GM21526 (cell line): ENCODE results near the gene SLIT3.
"Not testable (repeated sequence)": the region's sequence is repeated elsewhere in the genome, so short reads cannot be mapped to it uniquely, and the experiment has no call there.

ENCODE experiments used
- ATAC-seq: cut with Tn5 transposase; IDR thresholded peaks from one replicate; pipeline ENCODE4 v1.9.1; 2021; ENCODE audit warnings: moderate library complexity; ENCODE audit not compliant: unreplicated experiment, low FRiP score

SLIT3 gene

GRCh38 chr5:169119288-169120048, 181.5 kb downstream of the SLIT3 start:
- no peak for ATAC-seq

- ATAC-seq = no peak
Measured at GRCh38 chr5:169116961-169117461, 183.9 kb downstream of the SLIT3 start.

DNA sequence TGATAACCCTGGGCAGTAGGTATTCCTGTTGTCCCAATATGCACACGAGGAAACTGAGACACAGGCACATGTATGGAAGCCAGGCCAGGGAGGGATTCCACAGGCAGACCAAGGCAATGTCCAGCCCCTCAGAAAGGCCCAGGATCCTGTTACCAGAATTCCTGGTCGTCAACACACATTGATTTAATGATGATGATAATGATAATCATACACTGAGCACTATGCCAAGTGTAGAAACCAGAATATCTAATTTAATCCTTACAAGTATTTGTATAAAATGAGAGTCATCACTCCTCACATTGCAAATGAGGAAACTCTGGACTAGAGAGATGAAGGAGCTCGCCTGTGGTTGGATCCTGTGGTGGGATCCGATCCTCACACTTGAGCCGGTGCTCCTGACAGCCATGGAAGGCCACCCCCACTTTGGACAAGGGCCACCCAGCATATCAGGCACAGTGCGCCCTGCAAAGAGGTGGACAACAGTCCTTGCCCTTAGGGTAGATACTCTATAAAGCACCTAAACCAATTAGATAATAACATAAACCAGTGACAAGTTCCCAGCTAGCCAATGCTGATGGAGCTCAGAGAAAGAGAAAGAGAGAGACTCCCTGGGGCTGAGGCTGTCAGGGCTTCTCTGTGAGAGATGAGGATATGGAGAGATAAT, 185.3 kb downstream of the SLIT3 start:
- no peak for ATAC-seq

DNA sequence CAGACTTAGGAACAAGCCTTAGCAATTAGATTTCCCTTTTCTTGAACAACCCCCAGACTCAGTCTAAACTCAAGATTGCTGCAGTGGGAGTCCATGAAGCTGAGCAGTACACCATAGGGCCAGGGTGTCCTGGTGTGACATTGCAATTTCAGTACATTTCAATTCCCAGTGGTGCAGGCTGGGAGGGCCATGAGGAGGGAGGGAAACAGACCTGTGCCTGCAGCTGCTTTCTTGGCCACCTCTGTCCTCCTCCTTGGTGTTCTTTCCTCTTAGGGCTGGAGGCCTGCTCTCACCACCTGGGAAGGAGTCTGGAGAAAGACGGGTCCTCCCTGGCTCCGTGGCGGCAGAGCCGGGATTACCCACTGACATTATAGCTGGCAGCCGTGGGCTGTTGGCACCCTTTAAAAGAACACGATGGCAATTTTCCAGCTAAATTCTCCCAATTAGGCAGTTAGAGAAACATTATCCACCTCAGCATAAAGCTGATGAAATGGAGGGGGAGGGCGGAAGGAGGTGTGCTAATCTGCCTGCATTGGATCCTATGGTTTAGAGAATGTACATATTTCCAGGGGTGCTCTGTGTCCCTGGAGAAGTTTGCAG, 186.4 kb downstream of the SLIT3 start:
- ATAC-seq = no peak

DNA sequence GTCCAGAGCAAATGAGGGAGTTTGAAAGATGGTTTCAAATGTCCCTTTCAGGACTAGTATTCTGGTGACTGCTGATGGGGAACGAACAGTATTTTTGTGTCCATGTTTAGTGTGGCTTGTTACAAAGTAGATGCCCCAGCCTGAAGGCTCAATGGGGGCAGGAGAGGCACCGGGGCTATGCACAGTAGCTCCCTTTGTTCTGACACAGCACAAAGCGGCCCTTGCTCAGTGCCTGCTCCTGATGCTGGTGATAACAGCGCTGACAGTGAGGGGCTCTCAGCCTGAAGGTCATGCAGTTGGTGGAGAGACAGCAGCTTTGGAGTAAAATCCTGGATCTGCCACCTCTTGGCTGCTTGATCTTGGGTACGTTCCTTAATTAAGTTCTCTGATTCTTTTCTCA, 188.9 kb downstream of the SLIT3 start:
- no peak for ATAC-seq

- ATAC-seq = no peak
Measured at GRCh38 chr5:169106911-169107706, 193.8 kb downstream of the SLIT3 start.

DNA sequence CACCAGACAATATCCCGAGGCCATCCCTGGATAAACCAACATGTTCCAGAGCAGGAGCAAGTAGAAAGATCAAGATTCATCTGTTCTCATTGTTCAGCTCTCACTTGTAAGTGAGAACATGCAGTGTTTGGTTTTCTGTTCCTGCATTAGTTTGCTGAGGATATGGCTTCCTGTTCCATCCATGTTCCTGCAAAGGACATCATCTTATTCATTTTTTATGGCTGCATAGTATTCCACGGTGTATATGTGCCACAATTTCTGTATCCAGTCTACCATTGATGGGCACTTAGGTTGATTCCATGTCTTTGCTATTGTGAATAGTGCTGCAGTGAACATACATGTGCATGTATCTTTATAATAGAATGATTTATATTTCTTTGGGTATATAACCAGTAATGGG, 195.4 kb downstream of the SLIT3 start:
- not testable (repeated sequence) for ATAC-seq

DNA sequence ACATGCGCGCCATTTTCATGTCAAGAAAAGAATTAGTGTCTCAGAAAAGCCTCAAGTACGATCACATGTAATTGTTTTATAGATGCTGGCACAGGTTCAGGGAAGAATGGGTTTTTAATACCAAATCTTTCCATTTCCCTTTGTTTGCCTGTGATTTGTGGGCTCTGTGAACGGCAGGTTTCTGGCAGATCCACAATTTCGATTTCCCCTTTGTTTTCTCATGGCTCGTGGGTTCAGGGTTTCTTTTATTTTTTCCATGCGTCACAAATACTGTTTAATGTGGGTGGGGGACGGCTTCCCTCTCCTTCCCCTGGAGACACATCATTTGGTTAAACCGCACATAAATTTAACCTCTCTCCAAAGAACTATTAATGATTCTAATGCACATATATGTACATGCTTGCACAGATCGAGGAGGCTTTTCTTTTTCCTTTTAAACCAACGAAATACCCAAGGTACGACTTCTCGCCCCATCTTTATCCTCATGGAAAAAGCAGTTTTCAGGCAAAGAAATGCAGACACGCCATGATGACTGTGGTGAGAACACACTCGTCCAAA, 195.9 kb downstream of the SLIT3 start:
- ATAC-seq = no peak

- no peak for ATAC-seq
Measured at GRCh38 chr5:169103586-169104181, 197.3 kb downstream of the SLIT3 start.

DNA sequence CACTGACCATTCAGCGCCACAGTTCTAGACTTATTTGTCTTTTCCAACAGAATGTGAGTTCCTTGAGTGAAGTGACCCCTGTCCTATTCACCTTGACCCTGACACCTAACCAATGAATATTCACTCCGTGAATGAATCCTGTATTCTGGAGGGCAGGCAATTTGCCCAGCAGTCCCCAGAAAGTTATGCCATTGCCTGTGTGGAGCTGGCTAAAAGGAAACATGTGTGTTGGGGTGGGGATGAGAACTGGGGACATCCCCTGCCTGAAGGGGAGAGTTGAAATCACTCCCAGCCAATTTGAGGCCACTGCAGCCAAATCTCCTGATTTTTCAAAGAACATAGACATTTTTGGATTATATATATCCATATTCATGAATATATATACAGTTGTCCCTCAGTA, 199.0 kb downstream of the SLIT3 start:
- ATAC-seq = no peak

DNA sequence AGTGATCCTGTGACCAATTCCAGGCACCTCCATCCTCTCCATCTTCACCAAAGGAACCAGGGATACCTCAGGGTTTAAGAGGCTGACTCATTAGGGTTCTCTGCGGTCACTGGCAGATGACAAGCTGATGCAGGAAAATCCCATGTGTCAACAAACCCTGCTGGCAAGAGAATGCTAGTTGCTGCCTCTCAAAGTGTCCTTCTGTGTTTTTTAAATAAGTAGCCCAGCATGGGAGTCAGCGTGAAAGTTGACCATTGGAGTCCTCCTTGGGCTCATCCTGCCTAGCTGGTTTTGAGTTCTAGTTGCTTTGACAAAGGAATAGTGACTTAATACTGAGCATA, 200.2 kb downstream of the SLIT3 start:
- ATAC-seq = no peak

DNA sequence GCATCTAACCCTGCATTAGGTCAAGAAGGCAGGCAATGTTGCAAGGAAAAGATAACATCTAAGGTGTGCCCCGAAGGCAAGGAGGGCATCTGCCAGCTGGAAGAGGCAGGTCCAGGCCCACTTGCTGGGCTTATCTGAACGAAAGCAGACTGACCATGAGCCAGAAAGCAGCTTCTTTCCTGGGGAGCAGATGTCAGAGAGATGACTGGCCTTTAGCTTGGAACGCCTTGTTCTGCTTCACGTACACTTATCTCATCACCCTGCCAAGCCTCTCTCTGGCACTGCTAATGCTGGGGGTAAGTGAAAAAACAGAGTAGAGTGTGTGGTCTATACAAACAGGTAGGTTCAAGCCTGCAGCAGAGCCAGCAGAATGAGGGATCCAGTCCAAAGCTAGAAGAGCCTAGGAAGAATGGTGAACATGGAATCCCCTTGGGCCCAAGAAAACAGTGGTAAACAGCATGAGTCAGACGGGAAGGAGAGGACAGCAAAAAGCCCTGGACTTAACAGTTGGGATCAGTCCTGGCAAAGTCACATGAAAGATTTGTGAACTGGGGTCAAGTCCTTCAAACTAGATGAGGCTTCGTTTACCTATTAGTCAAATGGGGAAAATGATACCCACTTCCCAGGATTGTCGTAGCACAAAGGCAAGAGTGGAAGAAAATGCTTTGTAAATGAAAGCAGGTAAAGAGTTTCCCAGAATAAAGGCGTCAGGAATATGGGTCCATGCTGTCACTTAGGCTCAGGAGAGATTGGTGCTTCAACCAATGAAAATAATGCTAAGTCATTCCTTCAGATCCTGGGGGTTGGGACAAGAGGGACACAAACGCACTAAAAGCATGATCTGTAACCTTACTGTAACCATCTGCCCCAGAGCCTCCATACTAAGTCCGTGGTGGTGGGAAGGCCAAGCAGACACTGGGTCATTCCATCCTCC, 200.9 kb downstream of the SLIT3 start:
- ATAC-seq = no peak

DNA sequence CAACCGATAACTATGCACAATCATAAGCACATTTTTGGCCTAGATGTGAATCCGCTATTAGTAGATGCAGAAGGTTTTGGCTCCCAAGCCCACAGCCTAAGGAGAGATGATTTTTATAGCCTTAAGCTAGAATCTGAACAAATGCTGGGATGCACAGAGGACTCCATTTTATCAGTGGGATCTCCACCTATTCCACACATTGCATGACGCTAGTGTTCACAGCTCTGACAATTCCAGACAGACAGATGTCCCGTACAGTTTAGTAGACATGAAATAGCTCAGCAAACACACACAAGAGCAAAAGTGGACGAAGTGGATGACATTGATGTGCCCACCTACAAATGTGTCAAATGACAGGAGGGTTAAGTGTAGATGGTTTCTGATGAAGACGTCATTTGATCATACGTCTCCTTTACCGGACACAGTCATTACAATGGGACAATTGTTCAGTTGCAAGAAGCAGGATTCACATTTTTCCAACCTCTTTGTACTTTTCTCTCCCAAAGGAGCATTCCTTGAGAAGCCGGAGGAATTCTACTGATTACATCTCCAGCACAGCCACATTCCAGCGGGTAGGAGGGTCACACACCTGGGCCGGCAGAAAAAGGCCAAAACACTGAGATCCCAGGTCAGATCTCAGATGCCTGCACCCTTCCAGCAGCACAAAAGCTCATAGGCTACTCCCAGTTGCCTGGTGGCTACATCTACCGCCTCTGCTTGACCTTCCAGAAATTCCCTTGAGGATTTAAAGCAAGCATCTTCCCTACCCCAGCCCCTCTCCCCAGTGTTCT, 202.4 kb downstream of the SLIT3 start:
- ATAC-seq = no peak

DNA sequence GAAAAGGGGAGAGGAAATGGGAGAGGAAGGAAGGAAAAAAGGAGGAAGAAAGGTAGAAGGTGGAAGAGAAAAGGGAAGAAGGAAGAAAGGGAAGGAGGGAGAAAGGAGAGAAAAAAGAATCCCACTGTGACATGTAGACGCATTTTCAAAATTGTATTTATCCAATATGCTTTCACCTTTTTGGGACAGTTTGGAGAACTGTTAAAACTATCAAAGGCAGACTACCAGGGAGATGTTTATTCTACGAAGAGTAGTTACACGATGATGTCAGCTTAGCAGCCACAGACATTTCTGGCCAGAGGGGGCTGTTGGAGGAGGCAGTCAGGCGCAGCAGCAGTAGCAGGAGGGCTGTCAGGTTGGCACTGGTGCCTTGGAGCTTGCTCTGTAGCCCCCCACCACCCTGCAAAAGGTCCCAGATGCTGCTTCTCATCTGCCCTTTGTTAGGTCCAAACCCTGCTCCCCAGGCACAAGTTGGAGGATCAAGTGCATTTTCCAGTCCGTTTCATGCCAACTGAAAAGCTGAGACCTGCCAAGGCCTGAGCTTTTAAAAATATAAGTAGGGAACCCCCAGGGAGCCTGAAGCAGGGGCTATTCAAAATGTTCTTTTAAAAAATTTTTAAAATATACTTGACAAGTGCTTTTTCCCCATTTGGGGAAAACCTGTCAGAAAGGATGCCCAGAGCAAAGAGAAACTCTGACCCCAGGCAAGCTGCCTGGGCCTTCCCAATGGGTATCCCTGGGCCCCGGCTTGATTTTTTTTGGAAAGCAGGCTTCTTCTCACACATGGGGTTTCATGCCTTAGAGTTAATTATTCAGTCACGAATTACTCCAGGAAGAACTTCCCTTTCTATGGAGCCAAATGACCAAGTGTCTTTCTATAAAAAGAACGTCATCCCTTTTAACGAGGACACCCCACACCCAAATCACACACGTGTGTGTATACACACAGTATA, 203.3 kb downstream of the SLIT3 start:
- no peak for ATAC-seq

DNA sequence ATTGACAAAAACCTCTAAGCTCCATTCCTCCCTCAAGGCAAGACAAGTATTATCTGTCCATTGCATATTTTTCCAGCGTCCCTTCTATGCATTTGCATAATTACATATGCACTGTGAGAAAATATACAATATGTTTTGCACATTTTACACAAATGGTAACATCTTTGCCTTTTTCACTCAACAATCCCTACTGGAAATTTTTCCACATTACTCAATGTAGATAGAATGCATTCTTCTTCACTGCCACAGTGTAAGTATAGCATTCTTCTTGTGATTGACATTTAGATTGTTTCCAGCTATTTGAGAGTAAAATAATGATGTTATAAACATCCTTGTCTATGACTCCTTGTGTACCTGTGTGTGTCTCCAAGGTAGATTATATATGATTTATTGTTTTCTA, 205.0 kb downstream of the SLIT3 start:
- ATAC-seq = no peak

GRCh38 chr5:169095410-169095960, 205.5 kb downstream of the SLIT3 start:
- ATAC-seq = no peak
